CD4-positive, alpha-beta T cell treated with Interleukin-15 for 1 hour (primary cell): ENCODE data around the gene RHBDF1.

ENCODE experiments used
- DNase-seq: peaks from one replicate; pipeline ENCODE4 v3.0.0-alpha.2; 2020

Gene RHBDF1

GRCh38 chr16:72561-73548, at the start of gene RHBDF1:
Gene RHBDF1, minus strand, starts transcription at chr16:72631. Its CDS starts 7,616 bp downstream, at chr16:65015.
- DNase-seq, result no peak

GRCh38 chr16:120756-121155, 48.3 kb upstream of the RHBDF1 start:
- DNase-seq, result no peak

- DNase-seq, result no peak
Observed at GRCh38 chr16:119835-120491, 47.5 kb upstream of the RHBDF1 start.

- no peak for DNase-seq
Observed at GRCh38 chr16:119295-119694, 46.9 kb upstream of the RHBDF1 start.

- no peak for DNase-seq
Observed at GRCh38 chr16:118857-119256, 46.4 kb upstream of the RHBDF1 start.

- DNase-seq, result peak; percentile 68
Observed at GRCh38 chr16:117379-118365, 45.2 kb upstream of the RHBDF1 start.

GRCh38 chr16:116015-116414, 43.6 kb upstream of the RHBDF1 start:
- DNase-seq, result no peak

GRCh38 chr16:114327-114726, 41.9 kb upstream of the RHBDF1 start:
- DNase-seq, result no peak

- no peak for DNase-seq
Observed at GRCh38 chr16:112153-112840, 39.9 kb upstream of the RHBDF1 start.

GRCh38 chr16:106623-107324, 34.3 kb upstream of the RHBDF1 start:
- DNase-seq, result peak; percentile 61

- no peak for DNase-seq
Observed at GRCh38 chr16:105521-105920, 33.1 kb upstream of the RHBDF1 start.

- no peak for DNase-seq
Observed at GRCh38 chr16:104928-105327, 32.5 kb upstream of the RHBDF1 start.

GRCh38 chr16:104355-104754, 31.9 kb upstream of the RHBDF1 start:
- DNase-seq, result no peak

GRCh38 chr16:102060-102855, 29.8 kb upstream of the RHBDF1 start:
- no peak for DNase-seq

- no peak for DNase-seq
Observed at GRCh38 chr16:101586-101985, 29.2 kb upstream of the RHBDF1 start.

GRCh38 chr16:100989-101388, 28.6 kb upstream of the RHBDF1 start:
- DNase-seq, result no peak

GRCh38 chr16:97822-98221, 25.4 kb upstream of the RHBDF1 start:
- DNase-seq, result no peak

- DNase-seq, result peak; percentile 90
Observed at GRCh38 chr16:96935-97381, 24.5 kb upstream of the RHBDF1 start.

GRCh38 chr16:94918-95265, 22.5 kb upstream of the RHBDF1 start:
- no peak for DNase-seq

- no peak for DNase-seq
Observed at GRCh38 chr16:92431-93339, 20.3 kb upstream of the RHBDF1 start.
